HG03196 (cell line): Measurements from ENCODE around the gene TXNL4A.
"Not testable (repeated sequence)": the region's sequence is repeated elsewhere in the genome, so short reads cannot be mapped to it uniquely, and the experiment has no call there.

ENCODE experiments used
- ATAC-seq: cut with Tn5 transposase; IDR thresholded peaks from one replicate; pipeline ENCODE4 v1.9.1; 2021; ENCODE audit not compliant: unreplicated experiment

Gene TXNL4A

GRCh38 chr18:79964330-79965118, 23.8 kb downstream of the TXNL4A start, which contains the start of gene HSBP1L1:
Gene HSBP1L1, plus strand, starts transcription at chr18:79964643. Its CDS starts 93 bp downstream, at chr18:79964736.
- peak; percentile 54 for ATAC-seq

GRCh38 chr18:79963658-79964329, 24.6 kb downstream of the TXNL4A start:
- ATAC-seq: no peak

- ATAC-seq: peak; percentile 53
Measured at GRCh38 chr18:79962835-79963657, 25.3 kb downstream of the TXNL4A start.

DNA sequence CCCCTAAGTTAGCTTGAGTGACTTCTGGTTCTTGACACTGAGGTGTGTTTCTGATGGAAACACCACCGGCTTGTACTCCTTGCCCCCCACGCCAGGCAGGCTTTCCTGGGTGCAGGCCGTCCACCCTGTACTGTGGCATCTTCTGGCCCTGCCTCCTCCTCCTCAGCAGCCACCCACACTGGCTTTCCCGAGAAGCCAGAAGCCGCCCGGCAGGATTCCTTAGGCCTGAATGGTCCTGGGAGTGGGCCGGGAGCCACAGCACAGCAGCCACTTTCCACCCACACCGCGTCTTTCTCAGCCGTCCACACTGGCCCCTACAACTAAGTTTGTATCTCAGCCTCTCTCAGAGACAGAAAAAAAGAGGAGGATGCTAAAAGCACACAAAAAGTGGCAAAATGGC, 26.1 kb downstream of the TXNL4A start:
- no peak for ATAC-seq

DNA sequence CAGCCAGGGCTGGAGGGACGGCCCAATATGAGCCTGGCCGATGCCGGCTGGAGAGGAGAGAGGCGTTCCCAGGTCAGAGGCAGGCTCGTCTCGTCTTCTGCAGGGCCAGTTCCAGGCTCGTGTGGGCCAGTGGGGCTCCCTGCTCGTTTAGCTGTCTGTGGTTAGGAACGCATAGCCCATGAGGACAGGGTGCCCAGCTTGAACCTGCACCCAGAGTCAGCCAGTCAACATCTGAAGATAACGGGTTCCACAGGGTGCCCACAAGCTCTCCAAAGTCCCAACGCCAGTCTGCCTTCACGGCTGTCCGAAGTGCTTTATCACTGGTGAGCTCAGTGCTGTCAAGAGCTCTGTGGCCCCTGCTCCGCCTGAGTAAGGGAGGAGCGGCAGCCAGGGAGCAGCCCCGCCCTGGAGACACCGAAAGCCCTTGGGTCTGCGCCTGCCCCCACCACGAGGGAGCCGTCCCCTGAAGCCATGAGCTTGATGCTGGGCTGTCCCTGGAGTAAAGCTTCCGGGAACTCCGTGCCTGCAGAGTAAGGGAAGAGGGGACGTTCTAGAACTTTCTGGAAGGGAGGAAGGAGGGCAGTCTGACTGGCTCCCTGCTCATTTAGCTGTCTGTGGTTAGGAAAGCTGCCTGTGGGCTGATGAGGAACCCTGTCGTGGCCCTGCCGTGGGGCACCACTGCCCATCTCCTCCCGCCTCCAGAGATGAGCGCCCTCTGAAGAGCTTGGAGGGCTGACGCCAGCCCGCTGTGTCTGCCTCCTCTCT, 26.7 kb downstream of the TXNL4A start:
- no peak for ATAC-seq

GRCh38 chr18:79960921-79961526, 27.3 kb downstream of the TXNL4A start:
- no peak for ATAC-seq

- not testable (repeated sequence) for ATAC-seq
Measured at GRCh38 chr18:79960161-79960801, 28.1 kb downstream of the TXNL4A start.

- ATAC-seq: no peak
Measured at GRCh38 chr18:79958981-79959380, 29.4 kb downstream of the TXNL4A start.

DNA sequence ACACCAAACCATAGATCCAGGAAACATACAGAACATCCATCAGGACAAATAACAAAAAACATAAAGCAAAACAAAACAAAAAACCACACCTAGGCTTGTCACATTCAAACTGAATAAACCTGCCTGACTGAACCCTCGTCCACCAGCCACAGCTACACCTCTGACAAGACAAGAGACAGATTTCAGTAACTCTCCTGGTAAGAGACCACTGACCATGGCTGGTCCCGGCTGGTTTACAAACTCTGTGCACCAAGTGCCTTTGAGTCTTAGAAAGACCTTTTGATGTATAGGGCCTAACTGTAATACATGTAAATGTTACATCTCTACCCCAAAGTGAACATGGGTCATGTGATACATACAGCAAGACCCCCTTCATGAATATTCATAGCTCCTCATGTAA, 32.1 kb downstream of the TXNL4A start:
- ATAC-seq: no peak

DNA sequence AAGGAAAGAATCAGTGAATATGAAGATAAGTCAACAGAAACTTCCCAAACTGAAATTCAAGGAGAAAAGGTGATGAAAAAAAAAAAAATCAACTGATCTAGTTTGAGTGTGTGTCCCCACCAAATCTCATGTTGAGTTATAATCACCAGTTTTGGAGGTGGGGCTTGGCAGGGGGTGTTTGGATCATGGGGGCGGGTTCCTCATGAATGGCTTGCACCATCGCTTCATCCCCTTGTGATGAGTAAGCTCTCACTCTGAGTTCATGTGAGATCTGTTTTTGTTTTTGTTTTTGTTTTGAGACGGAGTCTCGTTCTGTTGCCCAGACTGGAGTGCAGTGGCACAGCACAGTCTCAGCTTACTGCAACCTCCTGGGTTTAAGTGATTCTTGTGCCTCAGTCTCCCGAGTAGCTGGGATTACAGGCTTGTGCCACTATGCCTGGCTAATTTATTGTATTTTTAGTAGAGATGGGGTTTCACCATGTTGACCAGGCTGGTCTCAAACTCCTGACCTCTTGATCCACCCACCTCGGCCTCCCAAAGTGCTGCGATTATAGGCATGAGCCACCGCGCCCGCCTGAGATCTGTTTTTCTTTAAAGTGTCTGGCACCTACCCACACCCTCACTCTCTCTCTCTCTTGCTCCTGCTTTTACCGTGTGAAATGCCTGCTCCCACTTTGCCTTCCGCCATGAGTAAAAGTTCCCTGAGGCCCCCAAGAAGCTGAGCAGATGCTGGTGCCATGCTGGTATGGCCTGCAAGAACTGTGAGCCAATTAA, 32.9 kb downstream of the TXNL4A start:
- ATAC-seq: no peak

DNA sequence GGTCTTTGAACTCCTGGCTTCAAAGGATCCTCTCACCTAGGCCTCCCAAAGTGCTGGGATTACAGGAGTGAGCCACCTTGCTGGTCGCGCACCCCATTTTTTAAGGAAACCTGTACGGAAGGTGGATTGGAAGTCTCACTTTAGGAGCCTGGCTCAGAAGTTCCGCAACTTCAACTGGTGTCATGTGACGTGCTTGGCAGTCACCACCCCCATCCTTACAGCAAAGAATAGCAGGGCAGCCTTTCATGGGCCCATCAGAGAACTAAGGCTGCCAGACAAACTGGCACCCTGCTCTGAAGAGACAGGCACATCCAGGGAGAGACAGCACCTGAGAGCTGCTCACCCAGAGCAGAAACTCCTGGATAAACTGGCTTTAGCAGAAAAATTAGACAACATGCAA, 33.6 kb downstream of the TXNL4A start:
- no peak for ATAC-seq

DNA sequence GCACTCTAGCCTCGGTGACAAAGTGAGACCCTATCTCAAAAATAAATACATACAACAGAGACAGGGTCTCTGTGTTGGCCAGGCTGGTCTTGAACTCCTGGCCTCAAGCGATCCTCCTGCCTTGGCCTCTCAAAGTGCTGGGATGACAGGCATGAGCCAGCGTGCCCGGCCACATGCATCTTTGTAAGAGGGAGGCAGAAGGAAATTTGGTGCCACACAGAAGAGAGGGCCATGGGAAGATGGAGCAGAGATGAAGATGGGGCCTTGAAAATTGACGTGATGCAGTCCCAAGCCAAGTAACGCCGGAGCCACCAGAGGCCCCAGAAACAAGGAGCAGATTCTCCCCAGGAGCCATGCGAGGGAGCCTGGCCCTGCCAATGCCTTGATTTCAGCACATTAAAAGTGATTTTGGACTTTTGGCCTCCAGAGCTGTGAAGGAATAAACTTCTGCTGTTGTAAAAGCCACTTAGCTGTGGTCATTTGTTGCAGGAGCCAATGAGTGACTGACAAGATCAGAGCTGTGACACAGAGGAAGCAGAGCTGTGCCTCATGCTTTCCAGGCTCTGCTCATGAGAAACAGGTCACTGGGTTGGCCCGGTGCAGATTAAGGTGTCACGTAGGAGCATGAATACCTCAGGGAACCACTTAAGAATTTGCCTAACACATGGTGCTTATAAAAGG, 34.3 kb downstream of the TXNL4A start:
- ATAC-seq: no peak

DNA sequence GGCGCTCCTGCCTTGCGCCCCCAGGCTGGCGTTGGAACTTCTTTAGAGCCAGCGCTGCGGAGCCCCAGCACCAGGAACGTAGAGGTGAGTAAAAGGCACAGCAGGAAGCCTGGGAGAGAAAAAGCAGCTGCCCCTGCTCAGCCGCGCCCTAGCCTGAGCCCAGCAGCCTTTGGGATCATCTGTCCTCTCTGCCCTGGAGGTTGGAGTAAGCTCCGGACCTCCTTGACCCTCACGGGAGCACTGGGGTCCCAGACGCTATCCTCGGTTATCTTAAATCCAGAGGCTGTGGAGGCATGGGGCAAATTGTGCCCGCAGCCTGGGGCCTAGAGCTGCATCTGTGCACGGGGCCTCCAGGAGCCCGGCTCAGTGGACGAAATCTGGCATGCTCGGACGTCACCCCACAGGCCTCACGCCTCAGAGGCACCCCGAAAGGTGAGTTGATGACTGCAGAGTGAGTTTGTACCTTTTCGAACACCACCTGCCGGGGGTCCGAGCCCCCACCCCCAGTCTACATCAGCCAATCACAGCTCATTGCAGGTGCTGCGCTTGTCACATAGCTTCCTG, 35.3 kb downstream of the TXNL4A start:
- ATAC-seq: no peak

GRCh38 chr18:79952456-79952995, 35.8 kb downstream of the TXNL4A start:
- no peak for ATAC-seq

- ATAC-seq: peak; percentile 73
Measured at GRCh38 chr18:79951545-79952455, 36.6 kb downstream of the TXNL4A start, which contains the start of gene SLC66A2. Gene SLC66A2, minus strand, starts transcription at chr18:79951653. Its CDS starts 727 bp downstream, at chr18:79950926.

GRCh38 chr18:79950515-79951341, 37.6 kb downstream of the TXNL4A start:
- peak; percentile 16 for ATAC-seq
